ENCODE measurements around the gene RPS2.

RPS2 gene

DNA sequence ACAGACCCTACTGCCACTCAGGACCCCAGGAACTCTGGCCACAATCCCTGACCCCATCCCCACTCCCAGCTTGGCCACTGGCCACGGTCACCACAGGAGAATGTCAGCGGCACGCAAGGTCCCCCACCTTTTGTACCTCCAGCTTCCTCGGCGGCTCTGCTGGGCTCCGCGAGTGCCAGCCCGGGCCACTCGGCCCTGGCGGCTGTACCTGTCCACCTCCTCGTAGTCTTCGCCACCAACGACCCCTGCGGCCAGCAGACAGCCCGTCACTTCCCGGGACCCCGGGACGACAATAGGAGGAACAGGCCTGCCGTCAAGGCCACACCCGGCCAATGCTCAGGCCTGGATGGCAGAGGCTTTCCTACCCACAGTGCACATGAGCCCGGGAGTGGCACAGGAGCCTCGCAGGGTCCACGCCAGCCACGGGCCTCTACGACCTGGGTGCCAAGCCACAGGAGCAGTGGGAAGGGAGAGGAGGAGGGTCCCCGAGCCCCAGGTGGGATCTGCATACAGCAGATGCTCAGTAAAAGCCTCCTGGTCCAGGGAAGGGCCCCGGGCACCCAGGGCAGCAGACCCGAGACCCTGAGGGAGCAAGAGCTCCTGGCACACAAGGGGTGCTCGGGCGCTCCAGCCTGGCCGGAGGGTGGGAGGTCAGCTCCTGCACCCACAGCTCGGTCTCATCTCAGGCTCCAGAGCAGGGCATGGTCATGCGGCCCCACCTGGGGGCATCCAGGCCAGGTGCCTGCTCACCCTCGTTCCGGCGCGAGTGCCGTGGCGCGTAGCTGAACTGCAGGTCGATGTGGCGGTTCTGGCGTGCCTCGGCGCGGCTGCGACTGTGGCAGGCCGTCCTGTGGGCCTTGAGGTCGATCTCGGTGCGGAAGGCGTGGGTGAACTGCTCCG, 37.1 kb upstream of the RPS2 start:
- TF ChIP-seq YY1 (IDR thresholded peaks at IDR 0.05; ENCODE audit: low read depth) (no peak), EGR1 (IDR thresholded peaks at IDR 0.05) (no peak), NFIC (IDR thresholded peaks at IDR 0.05) (no peak), FOXM1 (IDR thresholded peaks at IDR 0.05; ENCODE audit: borderline replicate concordance, low read depth) (no peak), EP300 (IDR thresholded peaks at IDR 0.05; ENCODE audit: borderline replicate concordance) (no peak), ZBTB7A (IDR thresholded peaks at IDR 0.05; ENCODE audit: low read depth) (no peak), TEAD4 (IDR thresholded peaks at IDR 0.05) (no peak), TCF12 (IDR thresholded peaks at IDR 0.05; ENCODE audit: low read depth) (no peak), CEBPB (IDR thresholded peaks at IDR 0.05) (no peak), CREB1 (IDR thresholded peaks at IDR 0.05; ENCODE audit: low read depth) (no peak), TAF1 (IDR thresholded peaks at IDR 0.05; ENCODE audit: low read depth) (no peak), RAD21 (IDR thresholded peaks at IDR 0.05; ENCODE audit: low read depth) (no peak)
- TF ChIP-seq, protein P1, sequence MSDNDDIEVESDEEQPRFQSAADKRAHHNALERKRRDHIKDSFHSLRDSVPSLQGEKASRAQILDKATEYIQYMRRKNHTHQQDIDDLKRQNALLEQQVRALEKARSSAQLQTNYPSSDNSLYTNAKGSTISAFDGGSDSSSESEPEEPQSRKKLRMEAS (IDR thresholded peaks at IDR 0.05) = no peak
- TF ChIP-seq, protein P2, sequence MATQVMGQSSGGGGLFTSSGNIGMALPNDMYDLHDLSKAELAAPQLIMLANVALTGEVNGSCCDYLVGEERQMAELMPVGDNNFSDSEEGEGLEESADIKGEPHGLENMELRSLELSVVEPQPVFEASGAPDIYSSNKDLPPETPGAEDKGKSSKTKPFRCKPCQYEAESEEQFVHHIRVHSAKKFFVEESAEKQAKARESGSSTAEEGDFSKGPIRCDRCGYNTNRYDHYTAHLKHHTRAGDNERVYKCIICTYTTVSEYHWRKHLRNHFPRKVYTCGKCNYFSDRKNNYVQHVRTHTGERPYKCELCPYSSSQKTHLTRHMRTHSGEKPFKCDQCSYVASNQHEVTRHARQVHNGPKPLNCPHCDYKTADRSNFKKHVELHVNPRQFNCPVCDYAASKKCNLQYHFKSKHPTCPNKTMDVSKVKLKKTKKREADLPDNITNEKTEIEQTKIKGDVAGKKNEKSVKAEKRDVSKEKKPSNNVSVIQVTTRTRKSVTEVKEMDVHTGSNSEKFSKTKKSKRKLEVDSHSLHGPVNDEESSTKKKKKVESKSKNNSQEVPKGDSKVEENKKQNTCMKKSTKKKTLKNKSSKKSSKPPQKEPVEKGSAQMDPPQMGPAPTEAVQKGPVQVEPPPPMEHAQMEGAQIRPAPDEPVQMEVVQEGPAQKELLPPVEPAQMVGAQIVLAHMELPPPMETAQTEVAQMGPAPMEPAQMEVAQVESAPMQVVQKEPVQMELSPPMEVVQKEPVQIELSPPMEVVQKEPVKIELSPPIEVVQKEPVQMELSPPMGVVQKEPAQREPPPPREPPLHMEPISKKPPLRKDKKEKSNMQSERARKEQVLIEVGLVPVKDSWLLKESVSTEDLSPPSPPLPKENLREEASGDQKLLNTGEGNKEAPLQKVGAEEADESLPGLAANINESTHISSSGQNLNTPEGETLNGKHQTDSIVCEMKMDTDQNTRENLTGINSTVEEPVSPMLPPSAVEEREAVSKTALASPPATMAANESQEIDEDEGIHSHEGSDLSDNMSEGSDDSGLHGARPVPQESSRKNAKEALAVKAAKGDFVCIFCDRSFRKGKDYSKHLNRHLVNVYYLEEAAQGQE (IDR thresholded peaks at IDR 0.05; ENCODE audit: low read depth) = no peak
- TF ChIP-seq, protein P3, sequence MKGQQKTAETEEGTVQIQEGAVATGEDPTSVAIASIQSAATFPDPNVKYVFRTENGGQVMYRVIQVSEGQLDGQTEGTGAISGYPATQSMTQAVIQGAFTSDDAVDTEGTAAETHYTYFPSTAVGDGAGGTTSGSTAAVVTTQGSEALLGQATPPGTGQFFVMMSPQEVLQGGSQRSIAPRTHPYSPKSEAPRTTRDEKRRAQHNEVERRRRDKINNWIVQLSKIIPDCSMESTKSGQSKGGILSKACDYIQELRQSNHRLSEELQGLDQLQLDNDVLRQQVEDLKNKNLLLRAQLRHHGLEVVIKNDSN (IDR thresholded peaks at IDR 0.05) = no peak

DNA sequence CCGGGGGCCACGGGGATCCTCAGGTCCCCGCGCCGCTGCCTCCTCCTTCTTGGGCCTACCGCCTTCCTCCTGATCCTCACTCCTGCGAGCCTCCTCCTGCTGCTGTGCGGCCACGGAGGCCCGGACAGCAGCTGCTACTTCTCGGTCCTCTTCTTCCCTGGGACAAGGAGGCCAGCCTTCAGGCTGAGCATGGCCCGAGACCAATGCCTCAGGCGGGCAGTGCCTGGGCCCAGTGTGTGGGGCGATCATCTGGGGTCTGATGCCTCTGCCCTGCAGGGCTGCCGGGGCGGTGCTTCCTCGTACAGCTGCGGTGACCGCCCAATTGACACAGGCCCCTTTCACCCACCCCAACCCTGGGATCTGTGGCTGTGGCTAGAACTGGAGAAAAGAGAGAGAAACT, 36.4 kb upstream of the RPS2 start:
- TF ChIP-seq EGR1 (IDR thresholded peaks at IDR 0.05) = no peak
- TF ChIP-seq, protein P3 (IDR thresholded peaks at IDR 0.05) = no peak
- TF ChIP-seq NFIC (IDR thresholded peaks at IDR 0.05) = no peak
- TF ChIP-seq, protein P1 (IDR thresholded peaks at IDR 0.05) = no peak
- TF ChIP-seq, protein P2 (IDR thresholded peaks at IDR 0.05; ENCODE audit: low read depth) = no peak
- TF ChIP-seq TEAD4 (IDR thresholded peaks at IDR 0.05) = no peak
- no peak for TF ChIP-seq ZBTB7A (IDR thresholded peaks at IDR 0.05; ENCODE audit: low read depth)
- no peak for TF ChIP-seq TAF1 (IDR thresholded peaks at IDR 0.05; ENCODE audit: low read depth)
- no peak for TF ChIP-seq FOXM1 (IDR thresholded peaks at IDR 0.05; ENCODE audit: borderline replicate concordance, low read depth)
- TF ChIP-seq TCF12 (IDR thresholded peaks at IDR 0.05; ENCODE audit: low read depth) = no peak
- no peak for TF ChIP-seq RAD21 (IDR thresholded peaks at IDR 0.05; ENCODE audit: low read depth)
- TF ChIP-seq CEBPB (IDR thresholded peaks at IDR 0.05) = no peak
- no peak for TF ChIP-seq CREB1 (IDR thresholded peaks at IDR 0.05; ENCODE audit: low read depth)
- TF ChIP-seq EP300 (IDR thresholded peaks at IDR 0.05; ENCODE audit: borderline replicate concordance) = no peak
- TF ChIP-seq YY1 (IDR thresholded peaks at IDR 0.05; ENCODE audit: low read depth) = no peak

DNA sequence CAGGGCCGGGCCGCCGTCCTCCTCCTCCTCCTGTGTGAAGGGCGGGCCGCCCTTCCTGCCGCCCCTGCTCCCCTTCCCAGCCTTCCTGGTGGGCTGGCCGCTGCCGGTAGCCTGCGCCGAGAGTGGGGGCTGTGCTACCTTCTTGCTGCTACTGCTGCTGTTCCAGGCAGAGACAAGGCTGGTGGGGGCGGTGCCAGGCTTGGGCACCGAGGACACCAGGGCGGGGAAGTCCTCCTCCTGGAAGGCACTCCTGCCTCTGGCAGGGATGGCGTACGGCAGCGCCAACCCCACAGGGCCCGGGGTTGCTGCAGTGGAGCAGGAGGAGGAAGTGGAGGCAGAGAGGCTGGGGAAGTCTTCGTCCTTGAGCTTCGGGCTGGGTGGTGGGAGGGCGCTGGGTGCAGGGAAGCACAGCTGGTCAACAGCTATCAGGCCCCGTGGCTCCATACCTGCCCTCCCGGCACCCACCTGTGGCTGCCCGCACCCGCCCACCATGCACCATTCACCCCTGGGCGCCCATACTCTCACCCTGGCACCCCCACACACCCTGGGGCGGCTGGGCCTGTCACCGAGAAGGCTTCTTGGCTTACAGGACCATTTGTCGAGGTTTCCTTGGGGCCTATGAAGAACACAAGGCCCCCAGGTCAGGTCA, 35.4 kb upstream of the RPS2 start:
- TF ChIP-seq, protein P2 (IDR thresholded peaks at IDR 0.05; ENCODE audit: low read depth) = no peak
- TF ChIP-seq, protein P1 (IDR thresholded peaks at IDR 0.05) = no peak
- no peak for TF ChIP-seq EP300 (IDR thresholded peaks at IDR 0.05; ENCODE audit: borderline replicate concordance)
- no peak for TF ChIP-seq TEAD4 (IDR thresholded peaks at IDR 0.05)
- TF ChIP-seq TAF1 (IDR thresholded peaks at IDR 0.05; ENCODE audit: low read depth) = no peak
- no peak for TF ChIP-seq FOXM1 (IDR thresholded peaks at IDR 0.05; ENCODE audit: borderline replicate concordance, low read depth)
- TF ChIP-seq ZBTB7A (IDR thresholded peaks at IDR 0.05; ENCODE audit: low read depth) = no peak
- no peak for TF ChIP-seq CREB1 (IDR thresholded peaks at IDR 0.05; ENCODE audit: low read depth)
- TF ChIP-seq YY1 (IDR thresholded peaks at IDR 0.05; ENCODE audit: low read depth) = no peak
- TF ChIP-seq TCF12 (IDR thresholded peaks at IDR 0.05; ENCODE audit: low read depth) = no peak
- no peak for TF ChIP-seq CEBPB (IDR thresholded peaks at IDR 0.05)
- TF ChIP-seq RAD21 (IDR thresholded peaks at IDR 0.05; ENCODE audit: low read depth) = no peak
- no peak for TF ChIP-seq NFIC (IDR thresholded peaks at IDR 0.05)
- TF ChIP-seq EGR1 (IDR thresholded peaks at IDR 0.05) = no peak
- TF ChIP-seq, protein P3 (IDR thresholded peaks at IDR 0.05) = no peak
